ENCODE results near the gene COA8. TPM values are rescaled to one million over a fixed set of nuclear protein-coding genes. Genes with fewer than 3 reads are reported as not detected.

COA8 gene
- total and polyA plus RNA-seq, 2 of the 4 experiments (the other 2 are of a cell fraction): 12.2 to 21.1 TPM

DNA sequence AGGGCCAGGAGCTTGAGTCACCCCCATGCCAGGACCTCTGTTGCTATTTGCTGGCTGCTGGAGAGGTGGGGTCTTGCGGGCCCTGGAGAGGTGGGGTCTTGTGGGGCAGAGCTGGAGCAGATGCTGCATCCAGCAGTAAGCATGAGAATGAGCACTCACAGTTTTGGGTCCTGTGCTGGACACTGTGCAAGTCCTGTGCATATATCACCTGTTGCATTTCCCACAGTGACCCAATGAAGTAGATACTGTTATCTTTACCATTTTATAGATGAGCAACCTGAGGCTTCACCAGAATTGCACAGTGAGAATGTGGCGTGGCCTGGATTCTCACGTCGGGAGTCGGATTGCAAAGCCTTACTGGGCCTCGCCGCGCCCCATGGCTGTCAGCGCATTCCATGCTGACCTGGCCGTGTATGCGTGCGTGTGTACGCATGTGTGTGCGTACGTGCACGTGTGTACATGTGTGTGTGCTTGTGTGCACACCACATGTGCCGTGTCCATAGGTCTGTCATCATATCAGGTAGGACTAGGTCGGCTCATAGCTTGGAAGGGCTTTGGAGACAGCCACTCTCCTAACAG lies 12.0 kb downstream of the COA8 start:
- no TSS peak for BruUV-seq (replicated peaks)
- no peak overlapping the region for H3K27ac ChIP-seq (ENCODE audit: insufficient read depth, low read length)
- no peak overlapping the region for H3K56ac ChIP-seq (ENCODE audit: extremely low read depth, insufficient read depth, low read length)
- no peak overlapping the region for H3K23ac ChIP-seq (ENCODE audit: low read depth, low read length)
- H2BK20ac ChIP-seq (ENCODE audit: low read depth, low read length): no peak overlapping the region
- ATAC-seq (ENCODE audit: low read depth) (no peak), DNase-seq (no peak)
- no peak overlapping the region for H2BK5ac ChIP-seq (ENCODE audit: low read depth, low read length, poor library complexity, severe bottlenecking)
- H3K4ac ChIP-seq (ENCODE audit: low read depth, low read length): no peak overlapping the region
- intact Hi-C loops (cut with micrococcal nuclease) (loop anchor here (5.0 to 10.0 kb wide), 2 partner anchors 338 to 410 kb away; no protein-coding TSS in a partner anchor), dilution Hi-C loops (cut with HindIII; ENCODE audit: low sequenced_read_pairs, unreplicated experiment) (no loop called here), in situ Hi-C loops (cut with MboI; ENCODE audit: low sequenced_read_pairs) (loop anchor here (10.0 kb wide), 2 partner anchors 110 to 340 kb away; no protein-coding TSS in a partner anchor)
- H3K9me3 ChIP-seq (ENCODE audit: control insufficient read depth, insufficient read depth, low read length): no peaks in the 10 kb centered on the region
- no peak overlapping the region for H2AFZ ChIP-seq (replicated peaks; ENCODE audit: low read length, poor library complexity)
- peaks cover 23% of the 10 kb centered on the region for H3K36me3 ChIP-seq (ENCODE audit: control insufficient read depth, insufficient read depth, low read length)
- no peak overlapping the region for H3K14ac ChIP-seq (replicated peaks; ENCODE audit: low read depth, low read length)
- 100% methylated on average over 9 of the region's 18 CpGs; no CpG with 5 or more reads in 1 of the 2 experiments for WGBS, 2 experiments (ENCODE audit: extremely low coverage in 2 of 2, insufficient read length in 1 of 2)
- H3K9ac ChIP-seq (ENCODE audit: low read depth, low read length): no peak overlapping the region
- peaks cover 32 to 60% of the 10 kb centered on the region in 2 experiments for H3K79me1 ChIP-seq (ENCODE audit: low read depth in 1 of 2, low read length in 2 of 2)
- H3K27me3 ChIP-seq (ENCODE audit: control insufficient read depth, insufficient read depth, low read length): no peaks in the 10 kb centered on the region
- peaks cover 15% of the 10 kb centered on the region for H3K4me1 ChIP-seq (ENCODE audit: control insufficient read depth, insufficient read depth, low read length)
- ChIA-PET CTCF (no interaction called here), POLR2A (ENCODE audit: unreplicated experiment) (no interaction called here)
- H2AK9ac ChIP-seq (replicated peaks; ENCODE audit: low read depth, low read length, poor library complexity): no peak overlapping the region
- peaks cover 43% of the 10 kb centered on the region for H4K20me1 ChIP-seq (ENCODE audit: insufficient read depth, low read length)
- no peak overlapping the region for H2BK15ac ChIP-seq (ENCODE audit: low read depth, low read length)
- H4K8ac ChIP-seq (ENCODE audit: low read depth in 2 of 2, low read length in 2 of 2): no peak overlapping the region
- no peak overlapping the region for H3K4me2 ChIP-seq (ENCODE audit: low read depth, low read length)
- no peak overlapping the region for H2BK120ac ChIP-seq (ENCODE audit: low read depth, low read length)
- H3K4me3 ChIP-seq (ENCODE audit: insufficient read depth, low read depth, low read length): no peak overlapping the region
- no peak overlapping the region for H2AK5ac ChIP-seq (ENCODE audit: low read depth, low read length)
- no peak overlapping the region for H4K91ac ChIP-seq (ENCODE audit: insufficient read depth, low read depth, low read length)
- no peak overlapping the region for H4K5ac ChIP-seq (ENCODE audit: low read depth, low read length)
- TF ChIP-seq CHD1 (IDR thresholded peaks at IDR 0.05; ENCODE audit: low read depth, low read length) (no peak), SMC3 (IDR thresholded peaks at IDR 0.05; ENCODE audit: low read depth, low read length) (no peak), POLR2A (IDR thresholded peaks at IDR 0.05; ENCODE audit: low read depth, low read length) (no peak), RAD21 (IDR thresholded peaks at IDR 0.05; ENCODE audit: low read length) (no peak), MAZ (IDR thresholded peaks at IDR 0.05; ENCODE audit: borderline replicate concordance, low read depth, low read length) (no peak), BHLHE40 (IDR thresholded peaks at IDR 0.05; ENCODE audit: low read depth, low read length) (no peak), NFE2L2 (IDR thresholded peaks at IDR 0.05; ENCODE audit: low read depth, low read length) (no peak), MAFK (IDR thresholded peaks at IDR 0.05; ENCODE audit: low read depth, low read length) (no peak), MXI1 (IDR thresholded peaks at IDR 0.05; ENCODE audit: borderline replicate concordance, low read depth, low read length) (no peak), FOS (IDR thresholded peaks at IDR 0.05; ENCODE audit: low read depth, low read length) (no peak), RFX5 (IDR thresholded peaks at IDR 0.05; ENCODE audit: low read depth, low read length) (no peak), RCOR1 (IDR thresholded peaks at IDR 0.05; ENCODE audit: insufficient replicate concordance, low read length) (no peak), CEBPB (IDR thresholded peaks at IDR 0.05; ENCODE audit: low read depth, low read length) (no peak)
- TF ChIP-seq, protein P1, sequence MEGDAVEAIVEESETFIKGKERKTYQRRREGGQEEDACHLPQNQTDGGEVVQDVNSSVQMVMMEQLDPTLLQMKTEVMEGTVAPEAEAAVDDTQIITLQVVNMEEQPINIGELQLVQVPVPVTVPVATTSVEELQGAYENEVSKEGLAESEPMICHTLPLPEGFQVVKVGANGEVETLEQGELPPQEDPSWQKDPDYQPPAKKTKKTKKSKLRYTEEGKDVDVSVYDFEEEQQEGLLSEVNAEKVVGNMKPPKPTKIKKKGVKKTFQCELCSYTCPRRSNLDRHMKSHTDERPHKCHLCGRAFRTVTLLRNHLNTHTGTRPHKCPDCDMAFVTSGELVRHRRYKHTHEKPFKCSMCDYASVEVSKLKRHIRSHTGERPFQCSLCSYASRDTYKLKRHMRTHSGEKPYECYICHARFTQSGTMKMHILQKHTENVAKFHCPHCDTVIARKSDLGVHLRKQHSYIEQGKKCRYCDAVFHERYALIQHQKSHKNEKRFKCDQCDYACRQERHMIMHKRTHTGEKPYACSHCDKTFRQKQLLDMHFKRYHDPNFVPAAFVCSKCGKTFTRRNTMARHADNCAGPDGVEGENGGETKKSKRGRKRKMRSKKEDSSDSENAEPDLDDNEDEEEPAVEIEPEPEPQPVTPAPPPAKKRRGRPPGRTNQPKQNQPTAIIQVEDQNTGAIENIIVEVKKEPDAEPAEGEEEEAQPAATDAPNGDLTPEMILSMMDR (conservative IDR thresholded peaks at IDR 0.05; ENCODE audit: low read depth, low read length): no peak
- TF ChIP-seq, protein P2, sequence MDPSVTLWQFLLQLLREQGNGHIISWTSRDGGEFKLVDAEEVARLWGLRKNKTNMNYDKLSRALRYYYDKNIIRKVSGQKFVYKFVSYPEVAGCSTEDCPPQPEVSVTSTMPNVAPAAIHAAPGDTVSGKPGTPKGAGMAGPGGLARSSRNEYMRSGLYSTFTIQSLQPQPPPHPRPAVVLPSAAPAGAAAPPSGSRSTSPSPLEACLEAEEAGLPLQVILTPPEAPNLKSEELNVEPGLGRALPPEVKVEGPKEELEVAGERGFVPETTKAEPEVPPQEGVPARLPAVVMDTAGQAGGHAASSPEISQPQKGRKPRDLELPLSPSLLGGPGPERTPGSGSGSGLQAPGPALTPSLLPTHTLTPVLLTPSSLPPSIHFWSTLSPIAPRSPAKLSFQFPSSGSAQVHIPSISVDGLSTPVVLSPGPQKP (IDR thresholded peaks at IDR 0.05; ENCODE audit: borderline replicate concordance, low read depth, low read length): no peak
- TF ChIP-seq, protein P3, sequence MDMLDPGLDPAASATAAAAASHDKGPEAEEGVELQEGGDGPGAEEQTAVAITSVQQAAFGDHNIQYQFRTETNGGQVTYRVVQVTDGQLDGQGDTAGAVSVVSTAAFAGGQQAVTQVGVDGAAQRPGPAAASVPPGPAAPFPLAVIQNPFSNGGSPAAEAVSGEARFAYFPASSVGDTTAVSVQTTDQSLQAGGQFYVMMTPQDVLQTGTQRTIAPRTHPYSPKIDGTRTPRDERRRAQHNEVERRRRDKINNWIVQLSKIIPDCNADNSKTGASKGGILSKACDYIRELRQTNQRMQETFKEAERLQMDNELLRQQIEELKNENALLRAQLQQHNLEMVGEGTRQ (IDR thresholded peaks at IDR 0.05; ENCODE audit: low read depth, low read length): no peak
- peaks cover 12% of the 10 kb centered on the region; the same call in 1 of the 2 replicates for H3K9me1 ChIP-seq (ENCODE audit: insufficient read depth, low read length)
- no peak overlapping the region for H3K18ac ChIP-seq (ENCODE audit: low read depth, low read length)
